ENCODE measurements around the gene PPP1R11.

Gene PPP1R11

DNA sequence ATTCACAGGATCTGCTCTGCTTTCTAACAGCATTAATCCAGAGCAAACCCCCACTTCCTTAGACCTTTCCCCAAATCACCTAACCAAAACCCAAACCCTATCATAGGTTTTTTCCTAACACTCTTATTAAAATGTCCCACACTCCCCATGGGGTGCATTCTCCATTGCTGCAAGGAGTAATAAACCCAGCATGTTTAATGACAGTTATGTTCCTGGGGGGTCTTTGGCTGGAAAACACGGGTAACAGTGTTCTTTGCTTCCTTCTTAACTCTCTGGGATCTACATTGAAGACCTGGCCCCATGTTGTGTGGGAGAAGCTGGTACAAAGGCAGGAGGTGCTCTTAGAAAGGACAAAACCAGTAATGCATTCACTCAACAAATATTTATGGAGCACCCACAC lies 29.8 kb downstream of the PPP1R11 start:
- Histone ChIP-seq H3K36me3 (ENCODE audit: insufficient read depth, low read length) (no peaks in the 10 kb centered on the region), H2AFZ (ENCODE audit: low read length) (no peak overlapping the region), H3F3A (ENCODE audit: low read depth) (no peaks in the 10 kb centered on the region), H3K4me2 (ENCODE audit: low read depth, low read length, poor library complexity, severe bottlenecking) (no peak overlapping the region), H3K27me3 (ENCODE audit: insufficient read depth, low read length, poor library complexity, severe bottlenecking) (no peaks in the 10 kb centered on the region), H3K79me2 (ENCODE audit: insufficient read depth, low read length) (no peaks in the 10 kb centered on the region), H3K4me3 (ENCODE audit: low read length, poor library complexity, severe bottlenecking) (no peak overlapping the region), H3K9ac (ENCODE audit: low read depth, low read length, poor library complexity, severe bottlenecking) (no peak overlapping the region), H3K9me3 (ENCODE audit: insufficient read depth, low read depth, low read length) (no peaks in the 10 kb centered on the region), H3K9me2 (replicated peaks; ENCODE audit: low read depth, low read length) (no peaks in the 10 kb centered on the region), H3K4me1 (ENCODE audit: insufficient read depth, low read length, poor library complexity, severe bottlenecking) (peaks cover 19% of the 10 kb centered on the region), H4K20me1 (ENCODE audit: insufficient read depth, low read length, poor library complexity, severe bottlenecking) (no peaks in the 10 kb centered on the region)
- TF ChIP-seq EZH2phosphoT487 (IDR thresholded peaks at IDR 0.05; ENCODE audit: borderline replicate concordance): no peak
- TF ChIP-seq, protein P1, sequence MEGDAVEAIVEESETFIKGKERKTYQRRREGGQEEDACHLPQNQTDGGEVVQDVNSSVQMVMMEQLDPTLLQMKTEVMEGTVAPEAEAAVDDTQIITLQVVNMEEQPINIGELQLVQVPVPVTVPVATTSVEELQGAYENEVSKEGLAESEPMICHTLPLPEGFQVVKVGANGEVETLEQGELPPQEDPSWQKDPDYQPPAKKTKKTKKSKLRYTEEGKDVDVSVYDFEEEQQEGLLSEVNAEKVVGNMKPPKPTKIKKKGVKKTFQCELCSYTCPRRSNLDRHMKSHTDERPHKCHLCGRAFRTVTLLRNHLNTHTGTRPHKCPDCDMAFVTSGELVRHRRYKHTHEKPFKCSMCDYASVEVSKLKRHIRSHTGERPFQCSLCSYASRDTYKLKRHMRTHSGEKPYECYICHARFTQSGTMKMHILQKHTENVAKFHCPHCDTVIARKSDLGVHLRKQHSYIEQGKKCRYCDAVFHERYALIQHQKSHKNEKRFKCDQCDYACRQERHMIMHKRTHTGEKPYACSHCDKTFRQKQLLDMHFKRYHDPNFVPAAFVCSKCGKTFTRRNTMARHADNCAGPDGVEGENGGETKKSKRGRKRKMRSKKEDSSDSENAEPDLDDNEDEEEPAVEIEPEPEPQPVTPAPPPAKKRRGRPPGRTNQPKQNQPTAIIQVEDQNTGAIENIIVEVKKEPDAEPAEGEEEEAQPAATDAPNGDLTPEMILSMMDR (conservative IDR thresholded peaks at IDR 0.05; ENCODE audit: low read length): no peak

DNA sequence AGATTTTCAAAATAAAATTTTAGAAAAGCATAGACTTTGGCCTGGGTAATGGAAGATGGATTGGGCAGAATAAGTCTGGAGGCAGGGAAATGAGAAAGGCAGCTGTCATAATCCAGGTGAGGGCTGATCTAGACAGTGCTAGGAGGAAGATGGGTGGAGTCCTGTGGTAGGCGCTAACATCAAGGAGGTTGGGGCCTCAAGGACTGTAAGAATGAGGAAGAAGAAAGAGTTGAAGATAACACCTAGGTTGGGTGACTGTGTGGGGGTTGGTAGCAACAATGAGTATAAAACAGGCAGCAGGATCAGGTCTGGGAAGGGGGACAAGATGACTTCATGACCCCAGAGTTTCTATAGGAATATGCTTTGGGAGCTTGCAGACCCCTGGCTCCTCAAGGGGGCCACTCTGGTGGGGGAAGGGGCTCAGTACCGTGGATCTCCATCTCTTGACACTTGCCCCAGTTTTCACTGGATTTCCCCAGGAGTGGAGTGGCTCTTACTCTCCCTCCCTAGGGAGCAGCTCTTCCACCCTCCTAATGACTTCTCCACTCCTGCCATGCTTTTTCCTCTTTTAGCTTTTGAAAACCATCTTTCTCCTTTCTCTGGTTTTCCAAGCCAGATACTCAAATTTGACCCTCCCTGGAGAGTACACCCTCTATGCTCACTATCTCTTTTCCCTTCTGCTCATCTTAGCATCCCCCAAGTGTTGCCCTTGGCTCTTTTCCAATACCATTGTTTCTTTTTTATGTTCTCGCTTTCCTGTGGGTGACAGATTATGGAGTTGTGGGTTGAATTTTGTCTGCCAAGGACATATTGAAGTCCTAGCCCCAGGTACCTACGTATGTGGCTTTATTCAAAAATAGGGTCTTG lies 31.1 kb downstream of the PPP1R11 start:
- Histone ChIP-seq H3K9me3 (ENCODE audit: insufficient read depth, low read depth, low read length) (no peaks in the 10 kb centered on the region), H4K20me1 (ENCODE audit: insufficient read depth, low read length, poor library complexity, severe bottlenecking) (no peaks in the 10 kb centered on the region), H3K9me2 (replicated peaks; ENCODE audit: low read depth, low read length) (no peaks in the 10 kb centered on the region), H3K4me2 (ENCODE audit: low read depth, low read length, poor library complexity, severe bottlenecking) (no peak overlapping the region), H3F3A (ENCODE audit: low read depth) (no peaks in the 10 kb centered on the region), H3K27me3 (ENCODE audit: insufficient read depth, low read length, poor library complexity, severe bottlenecking) (no peaks in the 10 kb centered on the region), H3K79me2 (ENCODE audit: insufficient read depth, low read length) (no peaks in the 10 kb centered on the region), H3K9ac (ENCODE audit: low read depth, low read length, poor library complexity, severe bottlenecking) (no peak overlapping the region), H3K4me3 (ENCODE audit: low read length, poor library complexity, severe bottlenecking) (no peak overlapping the region), H3K36me3 (ENCODE audit: insufficient read depth, low read length) (no peaks in the 10 kb centered on the region), H3K4me1 (ENCODE audit: insufficient read depth, low read length, poor library complexity, severe bottlenecking) (peaks cover 25% of the 10 kb centered on the region), H2AFZ (ENCODE audit: low read length) (no peak overlapping the region)
- no peak for TF ChIP-seq EZH2phosphoT487 (IDR thresholded peaks at IDR 0.05; ENCODE audit: borderline replicate concordance)
- TF ChIP-seq, protein P1 (conservative IDR thresholded peaks at IDR 0.05; ENCODE audit: low read length): no peak

DNA sequence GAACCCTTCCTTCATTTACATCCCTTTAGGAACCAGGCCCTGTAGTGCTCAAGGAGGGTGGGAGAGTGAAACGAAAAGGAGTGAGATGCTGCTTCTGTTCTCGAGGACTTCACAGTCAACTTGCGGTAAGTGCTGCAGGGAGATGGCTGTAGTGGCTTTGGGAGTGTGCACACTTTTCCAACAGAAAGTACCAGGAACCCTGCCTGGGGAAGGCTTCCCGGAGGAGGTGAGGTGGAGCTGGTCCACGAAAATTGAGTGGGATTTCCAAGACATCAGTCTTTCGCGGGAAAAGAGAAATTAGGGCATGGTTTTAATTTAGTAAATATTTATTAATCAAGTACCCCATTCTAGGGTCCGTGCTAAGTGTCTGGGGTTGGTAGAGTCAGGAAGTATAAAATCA lies 33.2 kb downstream of the PPP1R11 start:
- no peak overlapping the region for H2AFZ ChIP-seq (ENCODE audit: low read length)
- no peak overlapping the region for H3K4me3 ChIP-seq (ENCODE audit: low read length, poor library complexity, severe bottlenecking)
- no peaks in the 10 kb centered on the region for H3K27me3 ChIP-seq (ENCODE audit: insufficient read depth, low read length, poor library complexity, severe bottlenecking)
- H3K36me3 ChIP-seq (ENCODE audit: insufficient read depth, low read length): no peaks in the 10 kb centered on the region
- no peak overlapping the region for H3K9ac ChIP-seq (ENCODE audit: low read depth, low read length, poor library complexity, severe bottlenecking)
- H3K4me2 ChIP-seq (ENCODE audit: low read depth, low read length, poor library complexity, severe bottlenecking): no peak overlapping the region
- H3K9me3 ChIP-seq (ENCODE audit: insufficient read depth, low read depth, low read length): no peaks in the 10 kb centered on the region
- no peaks in the 10 kb centered on the region for H3K79me2 ChIP-seq (ENCODE audit: insufficient read depth, low read length)
- no peak for TF ChIP-seq EZH2phosphoT487 (IDR thresholded peaks at IDR 0.05; ENCODE audit: borderline replicate concordance)
- TF ChIP-seq, protein P1 (conservative IDR thresholded peaks at IDR 0.05; ENCODE audit: low read length): no peak
- H4K20me1 ChIP-seq (ENCODE audit: insufficient read depth, low read length, poor library complexity, severe bottlenecking): no peaks in the 10 kb centered on the region
- H3F3A ChIP-seq (ENCODE audit: low read depth): no peaks in the 10 kb centered on the region
- no peaks in the 10 kb centered on the region for H3K9me2 ChIP-seq (replicated peaks; ENCODE audit: low read depth, low read length)
- H3K4me1 ChIP-seq (ENCODE audit: insufficient read depth, low read length, poor library complexity, severe bottlenecking): peaks cover 25% of the 10 kb centered on the region
